Neural cell (in vitro differentiated cells): ENCODE measurements around the gene TCN2.

Experiments used
- CTCF ChIP-seq: fragments of 450-650 bp; IDR thresholded peaks from 2 replicates; pipeline ENCODE4 v1.5.1; 2014; ENCODE audit warnings: antibody characterized with exemption, mild to moderate bottlenecking, moderate library complexity; ENCODE audit not compliant: poor library complexity, severe bottlenecking
- EP300 ChIP-seq: fragments of 450-650 bp; conservative IDR thresholded peaks from 2 replicates; pipeline ENCODE4 v1.6.1; 2014; ENCODE audit warnings: antibody characterized with exemption, mild to moderate bottlenecking, moderate library complexity; ENCODE audit not compliant: poor library complexity, severe bottlenecking
- RAD21 ChIP-seq: fragments of 450-650 bp; conservative IDR thresholded peaks from 2 replicates; pipeline ENCODE4 v1.6.1; 2014; ENCODE audit warnings: antibody characterized with exemption, mild to moderate bottlenecking, moderate library complexity
- REST ChIP-seq: IDR thresholded peaks from 2 replicates; pipeline ENCODE4 v1.6.1; 2012; ENCODE audit warnings: borderline replicate concordance

- TF ChIP-seq CTCF = no peak
- TF ChIP-seq EP300 = no peak
- TF ChIP-seq REST = no peak
- TF ChIP-seq RAD21 = no peak
Measured at GRCh38 chr22:30586414-30586813, 20.6 kb upstream of the TCN2 start.
